Liver (tissue), 3 donors: ENCODE results near the gene GOLT1B.

Experiments
- CTCF ChIP-seq: fragments of 150-350 bp; IDR thresholded peaks from 2 replicates; pipeline ENCODE4 v1.5.1; 2017; ENCODE audit warnings: improper control_type of control experiment, low read depth, low read length; ENCODE audit not compliant: missing input control
- EGR1 ChIP-seq, 2 donors: IDR thresholded peaks; 2 replicates each; pipeline ENCODE4 v1.6.1; 2016 to 2018; ENCODE audit warnings: antibody characterized with exemption in 2 of 2, low read depth in 2 of 2
- FOXA1 ChIP-seq: IDR thresholded peaks from 2 replicates; pipeline ENCODE4 v1.6.1; 2016; ENCODE audit warnings: antibody characterized with exemption
- GABPA ChIP-seq, 2 donors: IDR thresholded peaks in 1 of 2; conservative IDR thresholded peaks in 1 of 2; 2 replicates each; pipeline ENCODE4 v1.6.1; 2016; ENCODE audit warnings: antibody characterized with exemption in 2 of 2, mild to moderate bottlenecking in 1 of 2, moderate library complexity in 1 of 2
- JUND ChIP-seq, 2 donors: IDR thresholded peaks; 2 replicates each; pipeline ENCODE4 v1.6.1; 2016; ENCODE audit warnings: antibody characterized with exemption in 2 of 2
- MAX ChIP-seq: IDR thresholded peaks from 2 replicates; pipeline ENCODE4 v1.6.1; 2016; ENCODE audit warnings: antibody characterized with exemption
- RAD21 ChIP-seq, 2 donors: IDR thresholded peaks; 2 replicates each; pipeline ENCODE4 v1.6.1; 2016; ENCODE audit warnings: antibody characterized with exemption in 2 of 2, mild to moderate bottlenecking in 2 of 2
- REST ChIP-seq: IDR thresholded peaks from 2 replicates; pipeline ENCODE4 v1.6.1; 2016; ENCODE audit warnings: antibody characterized with exemption, mild to moderate bottlenecking
- SP1 ChIP-seq: IDR thresholded peaks from 2 replicates; pipeline ENCODE4 v1.6.1; 2018; ENCODE audit warnings: antibody characterized with exemption, mild to moderate bottlenecking
- TAF1 ChIP-seq: conservative IDR thresholded peaks from 2 replicates; pipeline ENCODE4 v1.6.1; 2016; ENCODE audit warnings: antibody characterized with exemption, mild to moderate bottlenecking
- YY1 ChIP-seq: IDR thresholded peaks from 2 replicates; pipeline ENCODE4 v1.6.1; 2016; ENCODE audit warnings: antibody characterized with exemption, mild to moderate bottlenecking
- donor health status: healthy.
- donor health status: healthy.

GRCh38 chr12:21476949-21477348, 24.6 kb upstream of the GOLT1B start:
- no peak for TF ChIP-seq CTCF
- TF ChIP-seq FOXA1, result no peak
- TF ChIP-seq YY1, result no peak
- TF ChIP-seq TAF1, result no peak
- TF ChIP-seq GABPA (IDR thresholded peaks at IDR 0.05 in 1 of 2, conservative IDR thresholded peaks at IDR 0.05 in 1 of 2), result no peak
- no peak for TF ChIP-seq RAD21 (IDR thresholded peaks at IDR 0.05)
- TF ChIP-seq JUND (IDR thresholded peaks at IDR 0.05), result no peak
- TF ChIP-seq EGR1 (IDR thresholded peaks at IDR 0.05; ENCODE audit: low read depth in 2 of 2), result no peak
- TF ChIP-seq REST, result no peak
- TF ChIP-seq SP1, result no peak
- TF ChIP-seq MAX, result no peak
